ENCODE measurements around the gene MGAT5B.

GRCh38 chr17:76844846-76845245 is 23.4 kb upstream of the MGAT5B start:
- TF ChIP-seq, protein P1, sequence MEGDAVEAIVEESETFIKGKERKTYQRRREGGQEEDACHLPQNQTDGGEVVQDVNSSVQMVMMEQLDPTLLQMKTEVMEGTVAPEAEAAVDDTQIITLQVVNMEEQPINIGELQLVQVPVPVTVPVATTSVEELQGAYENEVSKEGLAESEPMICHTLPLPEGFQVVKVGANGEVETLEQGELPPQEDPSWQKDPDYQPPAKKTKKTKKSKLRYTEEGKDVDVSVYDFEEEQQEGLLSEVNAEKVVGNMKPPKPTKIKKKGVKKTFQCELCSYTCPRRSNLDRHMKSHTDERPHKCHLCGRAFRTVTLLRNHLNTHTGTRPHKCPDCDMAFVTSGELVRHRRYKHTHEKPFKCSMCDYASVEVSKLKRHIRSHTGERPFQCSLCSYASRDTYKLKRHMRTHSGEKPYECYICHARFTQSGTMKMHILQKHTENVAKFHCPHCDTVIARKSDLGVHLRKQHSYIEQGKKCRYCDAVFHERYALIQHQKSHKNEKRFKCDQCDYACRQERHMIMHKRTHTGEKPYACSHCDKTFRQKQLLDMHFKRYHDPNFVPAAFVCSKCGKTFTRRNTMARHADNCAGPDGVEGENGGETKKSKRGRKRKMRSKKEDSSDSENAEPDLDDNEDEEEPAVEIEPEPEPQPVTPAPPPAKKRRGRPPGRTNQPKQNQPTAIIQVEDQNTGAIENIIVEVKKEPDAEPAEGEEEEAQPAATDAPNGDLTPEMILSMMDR (IDR thresholded peaks at IDR 0.05), result no peak
- no peak for TF ChIP-seq POLR2A (IDR thresholded peaks at IDR 0.05)

Measured in lower leg skin (tissue), 3 donors.